ENCODE results near the gene APOL1.

GRCh38 chr22:36213586-36213985 is 39.3 kb upstream of the APOL1 start:
- TF ChIP-seq CTCF (IDR thresholded peaks at IDR 0.05), result no peak
- no peak for TF ChIP-seq ZFX (IDR thresholded peaks at IDR 0.05; ENCODE audit: borderline replicate concordance)

All from 22Rv1 (cell line).